D721Med (cell line): ENCODE data around the gene MAPK12.

Experiments used
- DNase-seq: peaks from one replicate; pipeline ENCODE4 v3.0.0; 2011; ENCODE audit warnings: low spot score; ENCODE audit not compliant: insufficient read length
- FAIRE-seq: peaks from 2 replicates; lab custom pipeline; 2011; peaks lifted over from hg19 to GRCh38; lab: Jason Lieb, UNC
- CTCF ChIP-seq: IDR thresholded peaks from 2 replicates; pipeline ENCODE4 v1.5.1; 2012; ENCODE audit warnings: mild to moderate bottlenecking, control low read depth; ENCODE audit not compliant: insufficient read depth; ENCODE audit errors: missing control alignments

Gene MAPK12

GRCh38 chr22:50293441-50294318 lies 32.2 kb upstream of the MAPK12 start:
- no peak for DNase-seq
- FAIRE-seq = no peak
- no peak for TF ChIP-seq CTCF

- no peak for DNase-seq
- TF ChIP-seq CTCF = no peak
- FAIRE-seq = no peak
Measured at GRCh38 chr22:50292643-50293440, 31.4 kb upstream of the MAPK12 start.

- TF ChIP-seq CTCF = no peak
- no peak for FAIRE-seq
- DNase-seq = no peak
Measured at GRCh38 chr22:50289942-50290630, 28.6 kb upstream of the MAPK12 start.

GRCh38 chr22:50289151-50289941 lies 27.9 kb upstream of the MAPK12 start:
- FAIRE-seq (no peak), DNase-seq (no peak)
- TF ChIP-seq CTCF = no peak

GRCh38 chr22:50287731-50288130 lies 26.2 kb upstream of the MAPK12 start:
- no peak for FAIRE-seq

More at GRCh38 chr22:50287731-50288130, 26.2 kb upstream of the MAPK12 start:
- no peak for DNase-seq
- TF ChIP-seq CTCF = no peak
